HEK293T (cell line): ENCODE data around the gene EFTUD2.

ENCODE experiments used
- CTCF ChIA-PET: fragments of 350-600 bp; formaldehyde crosslinking; extraction: SDS; loops from one replicate; lab custom pipeline; 2021; ENCODE audit warnings: antibody characterized with exemption, inconsistent platforms; lab: Yijun Ruan, JAX
- POLR2A ChIA-PET: fragments of 350-600 bp; formaldehyde crosslinking; extraction: SDS; loops from one replicate; lab custom pipeline; 2020; ENCODE audit warnings: antibody characterized with exemption, inconsistent platforms; lab: Yijun Ruan, JAX
- DNase-seq: peaks from one replicate; pipeline ENCODE4 v3.0.0; 2012; ENCODE audit warnings: mixed read lengths; ENCODE audit errors: extremely low spot score
- ARNT ChIP-seq: fragments of 450-650 bp; IDR thresholded peaks from 2 replicates; pipeline ENCODE4 v1.6.1; 2017; ENCODE audit warnings: mild to moderate bottlenecking
- BHLHE40 ChIP-seq: fragments of 450-650 bp; IDR thresholded peaks from 2 replicates; pipeline ENCODE4 v1.6.1; 2016; ENCODE audit warnings: mild to moderate bottlenecking, moderate library complexity, borderline replicate concordance
- CTBP1 ChIP-seq: fragments of 450-650 bp; IDR thresholded peaks from 2 replicates; pipeline ENCODE4 v1.6.1; 2016; ENCODE audit warnings: borderline replicate concordance
- ELF4 ChIP-seq: fragments of 450-650 bp; IDR thresholded peaks from 2 replicates; pipeline ENCODE4 v1.6.1; 2017; ENCODE audit warnings: antibody characterized with exemption
- FOXA1 ChIP-seq: fragments of 450-650 bp; IDR thresholded peaks from 2 replicates; pipeline ENCODE4 v1.6.1; 2016; ENCODE audit warnings: mild to moderate bottlenecking
- FOXK2 ChIP-seq: fragments of 450-650 bp; IDR thresholded peaks from 2 replicates; pipeline ENCODE4 v1.6.1; 2016; ENCODE audit warnings: mild to moderate bottlenecking
- FOXM1 ChIP-seq: fragments of 450-650 bp; IDR thresholded peaks from 2 replicates; pipeline ENCODE4 v1.6.1; 2017; ENCODE audit warnings: mild to moderate bottlenecking, borderline replicate concordance
- HDGF ChIP-seq: fragments of 450-650 bp; IDR thresholded peaks from 2 replicates; pipeline ENCODE4 v1.6.1; 2017; ENCODE audit warnings: antibody characterized with exemption, borderline replicate concordance
- L3MBTL2 ChIP-seq: fragments of 450-650 bp; conservative IDR thresholded peaks from 2 replicates; pipeline ENCODE4 v1.6.1; 2016; ENCODE audit warnings: mild to moderate bottlenecking
- LEF1 ChIP-seq: fragments of 450-650 bp; IDR thresholded peaks from 2 replicates; pipeline ENCODE4 v1.6.1; 2017; ENCODE audit warnings: mild to moderate bottlenecking, borderline replicate concordance
- NFRKB ChIP-seq: fragments of 450-650 bp; IDR thresholded peaks from 2 replicates; pipeline ENCODE4 v1.6.1; 2016; ENCODE audit warnings: mild to moderate bottlenecking, moderate library complexity
- SP1 ChIP-seq: fragments of 450-650 bp; IDR thresholded peaks from 2 replicates; pipeline ENCODE4 v1.6.1; 2017
- SUZ12 ChIP-seq: fragments of 450-650 bp; IDR thresholded peaks from 2 replicates; pipeline ENCODE4 v1.6.1; 2016; ENCODE audit warnings: mild to moderate bottlenecking
- TARDBP ChIP-seq: fragments of 450-650 bp; IDR thresholded peaks from 2 replicates; pipeline ENCODE4 v1.6.1; 2016
- ZNF384 ChIP-seq: fragments of 450-650 bp; IDR thresholded peaks from 2 replicates; pipeline ENCODE4 v1.6.1; 2016
- TF ChIP-seq, protein P1 (sequence below): fragments of 450-650 bp; IDR thresholded peaks from 2 replicates; pipeline ENCODE4 v1.6.1; 2016

EFTUD2 gene

GRCh38 chr17:44918006-44918405, 18.8 kb upstream of the EFTUD2 start:
- ChIA-PET POLR2A (interaction anchor here (1.1 to 1.8 kb wide), 2 partner anchors 18 to 102 kb away, joined by 5 to 9 read pairs; a partner anchor contains a TSS), CTCF (interaction anchor here (0.6 to 1.0 kb wide), 5 partner anchors 42 to 181 kb away, joined by 3 to 4 read pairs (median 3); no protein-coding TSS in a partner anchor)
- no peak for TF ChIP-seq LEF1
- no peak for TF ChIP-seq HDGF
- TF ChIP-seq, protein P1, sequence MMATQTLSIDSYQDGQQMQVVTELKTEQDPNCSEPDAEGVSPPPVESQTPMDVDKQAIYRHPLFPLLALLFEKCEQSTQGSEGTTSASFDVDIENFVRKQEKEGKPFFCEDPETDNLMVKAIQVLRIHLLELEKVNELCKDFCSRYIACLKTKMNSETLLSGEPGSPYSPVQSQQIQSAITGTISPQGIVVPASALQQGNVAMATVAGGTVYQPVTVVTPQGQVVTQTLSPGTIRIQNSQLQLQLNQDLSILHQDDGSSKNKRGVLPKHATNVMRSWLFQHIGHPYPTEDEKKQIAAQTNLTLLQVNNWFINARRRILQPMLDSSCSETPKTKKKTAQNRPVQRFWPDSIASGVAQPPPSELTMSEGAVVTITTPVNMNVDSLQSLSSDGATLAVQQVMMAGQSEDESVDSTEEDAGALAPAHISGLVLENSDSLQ = no peak
- no peak for TF ChIP-seq ZNF384
- no peak for TF ChIP-seq ELF4
- TF ChIP-seq L3MBTL2 = no peak
- DNase-seq = no peak

GRCh38 chr17:44917456-44917855, 18.2 kb upstream of the EFTUD2 start:
- TF ChIP-seq FOXA1 (no peak), FOXK2 (no peak), TARDBP (no peak), SUZ12 (no peak), ARNT (no peak), BHLHE40 (no peak), L3MBTL2 (no peak), HDGF (no peak), LEF1 (no peak), CTBP1 (no peak), ELF4 (no peak), NFRKB (no peak), SP1 (no peak), ZNF384 (no peak)
- TF ChIP-seq, protein P1 = no peak
- POLR2A ChIA-PET = interaction anchor here (1.1 to 1.8 kb wide), 2 partner anchors 17 to 102 kb away, joined by 5 to 9 read pairs; a partner anchor contains a TSS
- no peak for DNase-seq
- CTCF ChIA-PET = interaction anchor here (0.6 to 1.0 kb wide), 6 partner anchors 8 to 182 kb away, joined by 3 to 4 read pairs (median 3); no protein-coding TSS in a partner anchor

- ChIA-PET POLR2A (no interaction called here), CTCF (interaction anchor here (0.6 to 2.8 kb wide), 2 partner anchors 9 to 106 kb away, joined by 3 to 8 read pairs; no protein-coding TSS in a partner anchor)
- DNase-seq = no peak
- TF ChIP-seq, protein P1 = no peak
- TF ChIP-seq FOXK2 = no peak
- no peak for TF ChIP-seq SP1
- TF ChIP-seq CTBP1 = no peak
- TF ChIP-seq ELF4 = no peak
- no peak for TF ChIP-seq FOXA1
- TF ChIP-seq TARDBP = no peak
- no peak for TF ChIP-seq ARNT
- TF ChIP-seq LEF1 = no peak
- TF ChIP-seq HDGF = no peak
- no peak for TF ChIP-seq ZNF384
- no peak for TF ChIP-seq BHLHE40
- TF ChIP-seq SUZ12 = no peak
- no peak for TF ChIP-seq FOXM1
These were observed 17.6 kb upstream of the EFTUD2 start for GRCh38 chr17:44916781-44917241.

DNA sequence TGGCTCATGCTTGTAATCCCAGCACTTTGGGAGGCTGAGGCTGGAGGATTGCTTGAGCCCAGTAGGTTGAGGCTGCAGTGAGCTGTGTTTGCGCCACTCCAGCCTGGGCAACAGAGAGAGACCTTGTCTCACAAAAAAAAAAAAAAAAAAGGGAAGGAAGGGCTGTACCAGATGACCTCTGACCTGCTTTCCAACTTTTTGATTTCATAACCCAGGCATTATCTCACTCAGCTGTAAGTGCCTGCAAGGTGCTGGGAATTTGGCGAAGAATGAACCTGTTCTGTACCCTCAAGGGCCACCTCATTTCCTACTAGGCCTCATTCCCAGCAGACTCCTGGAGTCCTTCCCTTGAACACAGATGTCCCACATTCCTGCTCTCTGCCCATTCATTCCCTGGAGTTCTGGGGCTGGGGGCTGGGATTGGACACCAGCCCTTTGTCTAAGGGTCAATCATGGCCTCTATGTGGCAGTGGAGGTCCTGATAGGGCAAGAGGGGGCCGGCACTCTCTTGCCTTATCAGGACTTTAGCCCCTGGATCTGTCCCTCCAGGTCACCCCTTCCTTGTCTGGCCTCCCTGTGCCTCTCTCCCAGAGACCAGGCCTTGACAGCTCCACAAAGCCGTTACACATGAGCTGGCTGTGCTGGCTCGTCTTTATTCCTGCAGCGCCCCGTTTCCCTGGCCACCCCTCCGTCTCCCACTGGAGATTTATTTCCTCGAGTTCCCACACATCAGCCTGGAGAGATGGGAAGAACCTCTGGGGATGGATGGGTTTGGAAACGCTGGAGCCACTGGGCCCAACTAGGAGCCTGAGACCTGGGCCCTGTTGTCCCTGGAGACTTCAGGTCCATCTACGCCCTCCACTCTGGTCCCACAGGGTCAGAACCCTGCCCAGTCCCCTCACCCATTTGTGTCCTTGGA, 16.9 kb upstream of the EFTUD2 start:
- ChIA-PET CTCF (interaction anchor here (2.8 kb wide), 1 partner anchor 106 kb away, joined by 8 read pairs; no protein-coding TSS in a partner anchor), POLR2A (no interaction called here)
- DNase-seq = no peak
- TF ChIP-seq HDGF = no peak
- no peak for TF ChIP-seq NFRKB
- no peak for TF ChIP-seq FOXK2
- TF ChIP-seq L3MBTL2 = no peak
- TF ChIP-seq ELF4 = no peak
- TF ChIP-seq SP1 = no peak

GRCh38 chr17:44915321-44915726, 16.1 kb upstream of the EFTUD2 start, which contains the start of gene GFAP:
Gene GFAP (minus strand): TSS chr17:44915500. CDS start chr17:44915486, 14 bp downstream.
- CTCF ChIA-PET = interaction anchor here (2.8 kb wide), 1 partner anchor 107 kb away, joined by 8 read pairs; no protein-coding TSS in a partner anchor
- TF ChIP-seq ARNT = no peak
- no peak for TF ChIP-seq ZNF384
- TF ChIP-seq SUZ12 = no peak
- TF ChIP-seq CTBP1 = no peak
- TF ChIP-seq SP1 = no peak
- TF ChIP-seq HDGF = no peak
- TF ChIP-seq FOXA1 = no peak
- no peak for TF ChIP-seq TARDBP
- TF ChIP-seq, protein P1 = no peak
- no peak for TF ChIP-seq ELF4
- TF ChIP-seq FOXM1 = no peak
- no peak for TF ChIP-seq FOXK2
- TF ChIP-seq BHLHE40 = no peak
- TF ChIP-seq L3MBTL2 = no peak
- TF ChIP-seq NFRKB = no peak
- TF ChIP-seq LEF1 = no peak
- POLR2A ChIA-PET = no interaction called here
- DNase-seq = no peak
